COLO668 (cell line): ENCODE measurements around the gene RAB44.

Experiments used
- DNase-seq: peaks from one replicate; lab custom pipeline; 2025; ENCODE audit not compliant: unreplicated experiment; lab: John Stamatoyannopoulos, UW

The RAB44 gene

GRCh38 chr6:36730424-36731380 is 33.1 kb downstream of the RAB44 start:
- no peak for DNase-seq

GRCh38 chr6:36731622-36732310 is 34.1 kb downstream of the RAB44 start:
- no peak for DNase-seq

- no peak for DNase-seq
Measured at GRCh38 chr6:36733300-36733699, 35.7 kb downstream of the RAB44 start.

GRCh38 chr6:36734486-36735060 is 36.9 kb downstream of the RAB44 start:
- DNase-seq: no peak

- DNase-seq: no peak
Measured at GRCh38 chr6:36735110-36736071, 37.8 kb downstream of the RAB44 start.

- DNase-seq: no peak
Measured at GRCh38 chr6:36737043-36737785, 39.6 kb downstream of the RAB44 start.

- DNase-seq: no peak
Measured at GRCh38 chr6:36738108-36738507, 40.5 kb downstream of the RAB44 start.

GRCh38 chr6:36739947-36740817 is 42.6 kb downstream of the RAB44 start:
- no peak for DNase-seq

GRCh38 chr6:36740818-36741179 is 43.2 kb downstream of the RAB44 start:
- no peak for DNase-seq

GRCh38 chr6:36742146-36742545 is 44.5 kb downstream of the RAB44 start:
- DNase-seq: no peak

- no peak for DNase-seq
Measured at GRCh38 chr6:36743032-36743431, 45.4 kb downstream of the RAB44 start.

- DNase-seq: no peak
Measured at GRCh38 chr6:36743538-36744303, 46.1 kb downstream of the RAB44 start.

GRCh38 chr6:36744304-36744673 is 46.7 kb downstream of the RAB44 start:
- no peak for DNase-seq

GRCh38 chr6:36745283-36745682 is 47.7 kb downstream of the RAB44 start:
- no peak for DNase-seq

- DNase-seq: no peak
Measured at GRCh38 chr6:36745836-36746235, 48.2 kb downstream of the RAB44 start.

GRCh38 chr6:36746251-36746650 is 48.6 kb downstream of the RAB44 start:
- no peak for DNase-seq

GRCh38 chr6:36749829-36750489 is 52.3 kb downstream of the RAB44 start:
- no peak for DNase-seq

GRCh38 chr6:36751091-36751490 is 53.5 kb downstream of the RAB44 start:
- DNase-seq: no peak
